ENCODE data around the gene TRIM67.

DNA sequence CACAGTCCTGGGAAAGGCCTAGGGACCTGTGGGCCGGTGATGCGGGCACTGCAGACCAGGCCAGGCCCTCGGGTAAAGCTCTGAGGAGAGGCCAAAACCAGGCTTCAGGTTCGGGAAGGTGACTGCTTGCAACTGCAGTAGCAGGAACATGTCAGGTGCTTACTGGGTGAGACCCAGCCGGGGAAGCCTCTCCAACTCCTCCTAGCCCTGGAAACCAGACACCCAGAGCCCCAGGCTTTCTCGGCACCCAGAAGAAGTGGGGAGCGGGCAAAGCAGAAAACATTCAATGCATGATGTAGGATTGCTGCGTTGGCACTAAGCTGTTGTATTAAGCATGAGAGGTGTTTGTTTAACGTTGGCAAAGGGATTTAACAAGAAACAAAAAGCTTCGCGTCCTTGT lies 58.9 kb downstream of the TRIM67 start:
- TF ChIP-seq EZH2 (optimal IDR thresholded peaks at IDR 0.05; ENCODE audit: low read depth, low read length), result no peak
- TF ChIP-seq, protein P1, sequence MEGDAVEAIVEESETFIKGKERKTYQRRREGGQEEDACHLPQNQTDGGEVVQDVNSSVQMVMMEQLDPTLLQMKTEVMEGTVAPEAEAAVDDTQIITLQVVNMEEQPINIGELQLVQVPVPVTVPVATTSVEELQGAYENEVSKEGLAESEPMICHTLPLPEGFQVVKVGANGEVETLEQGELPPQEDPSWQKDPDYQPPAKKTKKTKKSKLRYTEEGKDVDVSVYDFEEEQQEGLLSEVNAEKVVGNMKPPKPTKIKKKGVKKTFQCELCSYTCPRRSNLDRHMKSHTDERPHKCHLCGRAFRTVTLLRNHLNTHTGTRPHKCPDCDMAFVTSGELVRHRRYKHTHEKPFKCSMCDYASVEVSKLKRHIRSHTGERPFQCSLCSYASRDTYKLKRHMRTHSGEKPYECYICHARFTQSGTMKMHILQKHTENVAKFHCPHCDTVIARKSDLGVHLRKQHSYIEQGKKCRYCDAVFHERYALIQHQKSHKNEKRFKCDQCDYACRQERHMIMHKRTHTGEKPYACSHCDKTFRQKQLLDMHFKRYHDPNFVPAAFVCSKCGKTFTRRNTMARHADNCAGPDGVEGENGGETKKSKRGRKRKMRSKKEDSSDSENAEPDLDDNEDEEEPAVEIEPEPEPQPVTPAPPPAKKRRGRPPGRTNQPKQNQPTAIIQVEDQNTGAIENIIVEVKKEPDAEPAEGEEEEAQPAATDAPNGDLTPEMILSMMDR (IDR thresholded peaks at IDR 0.05; ENCODE audit: low read length), result no peak
- TF ChIP-seq EZH2phosphoT487 (IDR thresholded peaks at IDR 0.05; ENCODE audit: low read length), result no peak
